C4-2B (cell line): Measurements from ENCODE around the gene SYVN1.

Experiments used
- H3K27ac ChIP-seq: fragments of 450-650 bp; 2 replicates; pipeline ENCODE4 v1.5.1; 2017
- CTCF ChIP-seq: fragments of 450-650 bp; conservative IDR thresholded peaks from 2 replicates; pipeline ENCODE4 v1.5.1; 2017; ENCODE audit warnings: mild to moderate bottlenecking
- ZFX ChIP-seq: fragments of 450-650 bp; IDR thresholded peaks from 2 replicates; pipeline ENCODE4 v1.6.1; 2017

The SYVN1 gene

GRCh38 chr11:65160643-65161042, 26.3 kb upstream of the SYVN1 start:
- no peak overlapping the region for H3K27ac ChIP-seq
- TF ChIP-seq CTCF (no peak), ZFX (no peak)

GRCh38 chr11:65159012-65159411, 24.7 kb upstream of the SYVN1 start:
- H3K27ac ChIP-seq = no peak overlapping the region
- TF ChIP-seq ZFX (no peak), CTCF (no peak)

GRCh38 chr11:65157336-65157735, 23.0 kb upstream of the SYVN1 start:
- H3K27ac ChIP-seq = no peak overlapping the region
- TF ChIP-seq CTCF (no peak), ZFX (no peak)

GRCh38 chr11:65156926-65157325, 22.6 kb upstream of the SYVN1 start:
- no peak overlapping the region for H3K27ac ChIP-seq
- TF ChIP-seq CTCF (no peak), ZFX (no peak)

- TF ChIP-seq ZFX (no peak), CTCF (no peak)
Observed at GRCh38 chr11:65156256-65156655, 21.9 kb upstream of the SYVN1 start.

GRCh38 chr11:65152122-65152521, 17.8 kb upstream of the SYVN1 start:
- H3K27ac ChIP-seq = no peak overlapping the region
- no peak for TF ChIP-seq CTCF
- TF ChIP-seq ZFX = no peak

More at GRCh38 chr11:65156256-65156655, 21.9 kb upstream of the SYVN1 start:
- H3K27ac ChIP-seq = no peak overlapping the region

- no peak for TF ChIP-seq ZFX
- TF ChIP-seq CTCF = no peak
- H3K27ac ChIP-seq = no peak overlapping the region
Observed at GRCh38 chr11:65151331-65151899, 17.1 kb upstream of the SYVN1 start.
